ENCODE data around the gene MID1.

The MID1 gene

DNA sequence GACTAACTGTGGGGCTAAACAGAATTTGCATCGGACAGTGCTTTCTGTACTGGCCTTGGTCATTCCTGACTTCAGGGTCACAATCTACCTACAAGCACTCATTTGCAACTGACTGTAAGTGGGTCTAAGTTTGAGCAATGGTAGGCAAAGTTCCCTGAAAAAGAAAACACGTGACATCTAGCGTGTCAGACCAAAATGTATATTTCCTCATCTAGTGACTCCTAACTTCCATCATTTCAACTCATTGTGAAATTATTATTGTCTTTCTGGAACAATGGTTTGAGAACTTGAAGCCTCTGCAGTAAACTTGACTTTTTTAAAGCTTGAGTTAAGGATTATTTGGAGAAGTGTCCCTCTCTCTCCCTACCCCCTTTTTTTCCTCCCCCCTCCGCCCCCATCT is 113.6 kb downstream of the MID1 start:
- no peak overlapping the region for H3K4me3 ChIP-seq (ENCODE audit: low read depth, low read length)
- TF ChIP-seq, protein P1, sequence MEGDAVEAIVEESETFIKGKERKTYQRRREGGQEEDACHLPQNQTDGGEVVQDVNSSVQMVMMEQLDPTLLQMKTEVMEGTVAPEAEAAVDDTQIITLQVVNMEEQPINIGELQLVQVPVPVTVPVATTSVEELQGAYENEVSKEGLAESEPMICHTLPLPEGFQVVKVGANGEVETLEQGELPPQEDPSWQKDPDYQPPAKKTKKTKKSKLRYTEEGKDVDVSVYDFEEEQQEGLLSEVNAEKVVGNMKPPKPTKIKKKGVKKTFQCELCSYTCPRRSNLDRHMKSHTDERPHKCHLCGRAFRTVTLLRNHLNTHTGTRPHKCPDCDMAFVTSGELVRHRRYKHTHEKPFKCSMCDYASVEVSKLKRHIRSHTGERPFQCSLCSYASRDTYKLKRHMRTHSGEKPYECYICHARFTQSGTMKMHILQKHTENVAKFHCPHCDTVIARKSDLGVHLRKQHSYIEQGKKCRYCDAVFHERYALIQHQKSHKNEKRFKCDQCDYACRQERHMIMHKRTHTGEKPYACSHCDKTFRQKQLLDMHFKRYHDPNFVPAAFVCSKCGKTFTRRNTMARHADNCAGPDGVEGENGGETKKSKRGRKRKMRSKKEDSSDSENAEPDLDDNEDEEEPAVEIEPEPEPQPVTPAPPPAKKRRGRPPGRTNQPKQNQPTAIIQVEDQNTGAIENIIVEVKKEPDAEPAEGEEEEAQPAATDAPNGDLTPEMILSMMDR (conservative IDR thresholded peaks at IDR 0.05; ENCODE audit: low read depth, low read length) = no peak
- DNase-seq (ENCODE audit: low read depth) = no peak

DNA sequence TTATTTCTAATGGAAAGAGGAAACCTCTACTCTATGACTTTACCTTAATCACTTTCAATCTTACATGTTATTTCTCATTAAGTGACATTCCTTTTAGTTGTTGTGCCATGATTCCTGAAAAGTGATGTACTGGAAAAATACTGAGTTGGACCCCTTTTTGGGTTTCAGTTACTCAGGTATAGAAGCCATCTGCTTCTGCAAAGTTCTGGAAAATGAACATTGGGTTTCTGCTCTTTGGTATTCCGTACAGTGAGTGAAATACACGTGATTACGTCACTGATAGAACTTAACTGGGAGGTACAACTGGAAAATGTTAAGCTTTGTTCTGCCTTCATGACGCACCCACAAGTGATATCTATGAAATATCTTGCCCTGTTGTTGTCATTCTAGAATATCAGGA is 114.7 kb downstream of the MID1 start:
- TF ChIP-seq, protein P1 (conservative IDR thresholded peaks at IDR 0.05; ENCODE audit: low read depth, low read length) = no peak
- no peak overlapping the region for H3K4me3 ChIP-seq (ENCODE audit: low read depth, low read length)
- no peak for DNase-seq (ENCODE audit: low read depth)

DNA sequence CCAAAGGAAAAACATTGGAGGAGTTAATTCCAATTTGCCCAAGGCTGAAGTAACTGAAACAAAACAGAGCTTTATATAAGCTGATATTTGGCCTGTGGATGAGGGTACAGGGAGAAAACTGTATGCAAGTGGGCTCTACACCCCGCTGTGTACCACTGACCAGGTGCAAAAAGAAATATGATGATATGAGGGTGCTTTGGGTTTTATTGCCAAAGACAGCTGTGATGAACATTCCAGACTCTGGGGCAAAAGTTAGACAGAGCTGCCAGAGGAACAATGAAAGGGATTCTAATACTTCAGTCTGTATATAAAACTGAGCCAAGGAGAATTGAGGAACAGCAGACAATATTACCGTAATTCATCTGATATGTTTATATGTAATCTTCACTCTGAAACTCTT is 117.4 kb downstream of the MID1 start:
- TF ChIP-seq, protein P1 (conservative IDR thresholded peaks at IDR 0.05; ENCODE audit: low read depth, low read length) = no peak
- DNase-seq (ENCODE audit: low read depth) = no peak
- no peak overlapping the region for H3K4me3 ChIP-seq (ENCODE audit: low read depth, low read length)

DNA sequence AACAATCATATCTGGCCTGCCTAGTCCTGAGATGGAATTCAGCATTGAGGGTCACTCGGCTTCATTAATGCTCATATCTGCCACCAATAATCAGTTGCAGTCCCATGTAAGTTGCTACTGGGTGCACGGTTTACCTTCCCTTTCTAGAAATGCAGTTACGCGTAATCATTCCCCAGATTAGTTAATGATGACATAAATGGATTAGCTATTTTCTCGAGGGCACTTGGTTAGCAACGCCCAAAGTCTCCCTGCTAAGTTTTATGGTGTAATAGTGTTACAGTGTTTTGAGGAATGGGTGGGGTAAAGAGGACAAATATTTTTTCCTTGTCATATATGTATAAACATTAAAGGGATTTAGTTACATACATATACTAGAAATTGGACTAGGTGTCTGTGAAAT is 118.8 kb downstream of the MID1 start:
- no peak overlapping the region for H3K4me3 ChIP-seq (ENCODE audit: low read depth, low read length)
- no peak for DNase-seq (ENCODE audit: low read depth)
- TF ChIP-seq, protein P1 (conservative IDR thresholded peaks at IDR 0.05; ENCODE audit: low read depth, low read length) = no peak

DNA sequence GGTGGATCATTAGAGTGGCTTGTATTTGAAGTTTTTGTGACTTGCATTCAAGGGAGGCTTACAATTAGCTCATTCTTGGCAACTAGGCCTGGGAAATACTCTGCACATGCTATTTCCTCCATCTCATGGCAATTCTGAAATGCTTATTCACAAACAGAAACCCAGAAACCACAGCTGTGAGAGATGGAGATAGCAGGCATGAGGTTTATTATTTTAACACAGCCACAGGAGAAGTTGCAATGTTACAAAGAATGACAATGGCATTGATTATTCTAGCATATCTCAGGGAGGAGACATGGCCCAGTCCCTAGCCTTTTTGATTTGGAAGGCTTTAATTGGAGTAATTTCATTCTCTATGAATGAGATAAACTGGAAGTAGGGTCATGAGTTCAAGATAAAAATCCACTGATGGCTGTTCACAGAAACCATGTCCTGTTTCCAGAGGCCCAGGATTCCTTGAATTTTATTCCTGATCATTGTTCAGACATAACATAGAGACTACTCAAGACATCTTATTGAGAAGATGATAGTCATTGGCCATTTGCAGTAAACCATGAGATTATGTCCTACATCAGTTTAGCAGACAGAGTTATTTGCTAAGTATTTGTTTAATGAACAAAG is 123.9 kb downstream of the MID1 start:
- TF ChIP-seq, protein P1 (conservative IDR thresholded peaks at IDR 0.05; ENCODE audit: low read depth, low read length) = no peak
- peak; percentile 90 for DNase-seq (ENCODE audit: low read depth)
- H3K4me3 ChIP-seq (ENCODE audit: low read depth, low read length) = no peak overlapping the region

DNA sequence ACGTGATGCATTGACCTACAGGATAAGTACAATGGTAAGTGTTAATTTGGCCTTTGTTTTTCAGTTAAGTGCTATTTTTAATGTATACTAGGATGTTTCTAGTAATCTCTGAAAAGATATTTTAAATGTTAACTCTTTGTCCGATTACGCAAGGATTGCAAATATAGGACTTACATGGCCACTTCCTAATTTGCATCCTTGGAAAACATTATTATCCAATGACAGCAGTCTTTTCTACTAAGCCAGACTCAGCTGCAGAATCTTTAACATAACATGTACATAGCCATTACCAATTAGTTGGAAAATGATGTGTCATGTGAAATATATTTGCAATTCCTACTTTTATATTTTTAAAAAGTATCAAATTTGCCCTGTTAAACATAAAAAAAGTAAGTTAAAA is 124.7 kb downstream of the MID1 start:
- H3K4me3 ChIP-seq (ENCODE audit: low read depth, low read length) = no peak overlapping the region
- TF ChIP-seq, protein P1 (conservative IDR thresholded peaks at IDR 0.05; ENCODE audit: low read depth, low read length) = no peak
- no peak for DNase-seq (ENCODE audit: low read depth)

DNA sequence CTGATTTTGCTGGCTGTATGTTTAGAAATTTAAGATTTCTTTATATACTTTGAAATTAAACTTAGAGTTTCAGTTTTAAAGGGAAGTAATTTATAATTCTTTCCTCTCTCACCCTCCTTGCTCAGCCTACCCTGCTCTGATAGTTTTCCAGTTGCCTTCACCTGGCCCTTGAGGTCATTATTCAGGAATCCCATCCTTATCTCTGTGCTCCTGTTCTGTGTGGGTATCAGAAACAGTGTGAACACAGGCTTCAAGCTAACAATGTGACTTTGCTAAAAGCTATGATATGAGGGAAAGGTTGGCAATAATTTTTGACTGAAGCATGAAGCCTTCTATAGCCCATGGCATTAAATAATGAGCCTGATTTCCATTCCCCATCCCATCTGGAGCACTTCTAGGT is 128.1 kb downstream of the MID1 start:
- H3K4me3 ChIP-seq (ENCODE audit: low read depth, low read length) = no peak overlapping the region
- no peak for DNase-seq (ENCODE audit: low read depth)
- TF ChIP-seq, protein P1 (conservative IDR thresholded peaks at IDR 0.05; ENCODE audit: low read depth, low read length) = no peak
